ENCODE measurements around the gene TM9SF1. TPM values are rescaled to one million over a fixed set of nuclear protein-coding genes. Genes with fewer than 3 reads are reported as not detected.

Gene TM9SF1
- total RNA-seq, 2 donors from 2014 or later: 24.6 to 29.3 TPM

- Mint-ChIP-seq H3K27ac (peak overlapping the region in 1 of 2 donors; percentile 72), H3K36me3 (peaks cover 0 to 31% of the 10 kb centered on the region in 2 donors), H3K9me3 (no peaks in the 10 kb centered on the region)
- DNase-seq (ENCODE audit: low spot score in 2 of 2): no peak
- no peak for ATAC-seq
These were observed 40.1 kb downstream of the TM9SF1 start for GRCh38 chr14:24155100-24155499.

DNA sequence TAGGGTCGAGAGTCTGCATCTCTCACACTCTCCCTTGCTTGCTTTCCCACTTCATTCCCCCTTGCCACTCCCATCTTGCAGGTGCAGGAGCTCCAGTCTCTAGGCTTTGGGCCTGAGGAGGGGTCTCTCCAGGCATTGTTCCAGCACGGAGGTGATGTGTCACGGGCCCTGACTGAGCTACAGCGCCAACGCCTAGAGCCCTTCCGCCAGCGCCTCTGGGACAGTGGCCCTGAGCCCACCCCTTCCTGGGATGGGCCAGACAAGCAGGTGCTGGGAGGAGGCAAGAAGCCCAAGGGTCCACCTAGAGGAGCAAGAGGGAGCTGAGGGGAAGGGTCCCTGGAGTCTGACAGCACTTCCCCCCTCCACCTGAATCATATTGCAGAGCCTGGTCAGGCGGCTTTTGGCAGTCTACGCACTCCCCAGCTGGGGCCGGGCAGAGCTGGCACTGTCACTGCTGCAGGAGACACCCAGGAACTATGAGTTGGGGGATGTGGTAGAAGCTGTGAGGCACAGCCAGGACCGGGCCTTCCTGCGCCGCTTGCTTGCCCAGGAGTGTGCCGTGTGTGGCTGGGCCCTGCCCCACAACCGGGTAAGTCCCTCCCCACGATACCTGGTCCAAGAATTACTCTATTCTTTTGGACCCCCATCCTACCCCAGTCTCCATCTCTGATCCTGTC lies 43.7 kb downstream of the TM9SF1 start:
- Mint-ChIP-seq H3K36me3 (peaks cover 18 to 37% of the 10 kb centered on the region in 2 donors), H3K27ac (peak overlapping the region in 1 of 2 donors; percentile 82), H3K9me3 (no peaks in the 10 kb centered on the region)
- ATAC-seq (no peak), DNase-seq (ENCODE audit: low spot score in 2 of 2) (no peak)

DNA sequence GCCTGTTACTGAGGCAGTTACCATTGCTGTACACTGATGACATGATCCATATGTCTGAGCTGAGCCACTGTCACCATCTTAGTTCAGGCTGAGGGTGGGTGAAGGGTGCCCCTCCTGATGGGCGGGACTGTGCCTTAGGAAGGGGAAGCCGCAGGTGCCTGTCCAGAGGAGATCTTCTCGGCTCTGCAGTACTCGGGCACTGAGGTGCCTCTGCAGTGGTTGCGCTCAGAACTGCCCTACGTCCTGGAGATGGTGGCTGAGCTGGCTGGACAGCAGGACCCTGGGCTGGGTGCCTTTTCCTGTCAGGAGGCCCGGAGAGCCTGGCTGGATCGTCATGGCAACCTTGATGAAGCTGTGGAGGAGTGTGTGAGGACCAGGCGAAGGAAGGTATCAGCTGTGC lies 44.2 kb downstream of the TM9SF1 start:
- ATAC-seq: no peak
- Mint-ChIP-seq H3K9me3 (no peaks in the 10 kb centered on the region), H3K36me3 (peaks cover 23 to 42% of the 10 kb centered on the region in 2 donors), H3K27ac (peak overlapping the region in 1 of 2 donors; percentile 82)
- DNase-seq (ENCODE audit: low spot score in 2 of 2): no peak

DNA sequence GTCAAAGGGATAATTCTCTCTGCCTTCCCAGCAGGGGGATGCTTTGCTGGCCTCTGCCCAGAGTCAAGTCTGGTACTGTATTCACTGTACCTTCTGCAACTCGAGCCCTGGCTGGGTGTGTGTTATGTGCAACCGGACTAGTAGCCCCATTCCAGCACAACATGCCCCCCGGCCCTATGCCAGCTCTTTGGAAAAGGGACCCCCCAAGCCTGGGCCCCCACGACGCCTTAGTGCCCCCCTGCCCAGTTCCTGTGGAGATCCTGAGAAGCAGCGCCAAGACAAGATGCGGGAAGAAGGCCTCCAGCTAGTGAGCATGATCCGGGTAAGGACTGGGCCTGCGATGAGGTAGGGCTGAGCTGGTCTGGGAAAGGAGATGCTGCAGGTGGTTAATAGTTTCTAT lies 44.7 kb downstream of the TM9SF1 start:
- DNase-seq (ENCODE audit: low spot score in 2 of 2) (no peak), ATAC-seq (no peak)
- Mint-ChIP-seq H3K36me3 (peaks cover 28 to 42% of the 10 kb centered on the region in 2 donors), H3K27ac (no peak overlapping the region), H3K9me3 (no peaks in the 10 kb centered on the region)

- Mint-ChIP-seq H3K27ac (peak overlapping the region in 1 of 2 donors; percentile 96), H3K36me3 (peaks cover 33 to 43% of the 10 kb centered on the region in 2 donors), H3K9me3 (no peaks in the 10 kb centered on the region)
- ATAC-seq: no peak
- DNase-seq (ENCODE audit: low spot score in 2 of 2): no peak
These were observed 45.2 kb downstream of the TM9SF1 start for GRCh38 chr14:24150061-24150460.

- ATAC-seq: no peak
- H3K27ac Mint-ChIP-seq: peak overlapping the region; percentile 95 to 96
- H3K36me3 Mint-ChIP-seq: peaks cover 39 to 49% of the 10 kb centered on the region in 2 donors
- H3K9me3 Mint-ChIP-seq: no peaks in the 10 kb centered on the region
- no peak for DNase-seq (ENCODE audit: low spot score in 2 of 2)
These were observed 45.8 kb downstream of the TM9SF1 start for GRCh38 chr14:24149302-24149969.

- Mint-ChIP-seq H3K27ac (peak overlapping the region; percentile 95 to 96), H3K9me3 (no peaks in the 10 kb centered on the region), H3K36me3 (peaks cover 51 to 60% of the 10 kb centered on the region in 2 donors)
- no peak for DNase-seq (ENCODE audit: low spot score in 2 of 2)
- no peak for ATAC-seq
These were observed 47.3 kb downstream of the TM9SF1 start for GRCh38 chr14:24147761-24148428.

- peak within 1 kb of the TSS; percentile 96 to 99 for H3K27ac Mint-ChIP-seq
- peaks cover 54 to 67% of the 10 kb centered on the region in 2 donors for H3K36me3 Mint-ChIP-seq
- DNase-seq (ENCODE audit: low spot score in 2 of 2) (peak; percentile 97), ATAC-seq (peak; percentile 87 to 89)
- H3K9me3 Mint-ChIP-seq: no peaks in the 10 kb centered on the region
These were observed 48.1 kb downstream of the TM9SF1 start, which contains the start of gene RNF31 for GRCh38 chr14:24146978-24147760. Gene RNF31, plus strand, starts transcription at chr14:24147498. Its CDS starts 201 bp downstream, at chr14:24147699.

GRCh38 chr14:24146453-24146977 lies 48.7 kb downstream of the TM9SF1 start, which contains the start of gene PSME2:
Gene PSME2, minus strand, starts transcription at chr14:24146610. Its CDS starts 29 bp downstream, at chr14:24146581.
- peak; percentile 72 to 79 for ATAC-seq
- Mint-ChIP-seq H3K9me3 (no peaks in the 10 kb centered on the region), H3K27ac (peak within 1 kb of the TSS; percentile 96 to 99), H3K36me3 (peaks cover 59 to 71% of the 10 kb centered on the region in 2 donors)
- DNase-seq (ENCODE audit: low spot score in 2 of 2): peak; percentile 94 to 96

- peak overlapping the region; percentile 96 to 99 for H3K27ac Mint-ChIP-seq
- ATAC-seq (no peak), DNase-seq (ENCODE audit: low spot score in 2 of 2) (no peak)
- peaks cover 61 to 68% of the 10 kb centered on the region in 2 donors for H3K36me3 Mint-ChIP-seq
- H3K9me3 Mint-ChIP-seq: no peaks in the 10 kb centered on the region
These were observed 49.4 kb downstream of the TM9SF1 start for GRCh38 chr14:24145690-24146452.

DNA sequence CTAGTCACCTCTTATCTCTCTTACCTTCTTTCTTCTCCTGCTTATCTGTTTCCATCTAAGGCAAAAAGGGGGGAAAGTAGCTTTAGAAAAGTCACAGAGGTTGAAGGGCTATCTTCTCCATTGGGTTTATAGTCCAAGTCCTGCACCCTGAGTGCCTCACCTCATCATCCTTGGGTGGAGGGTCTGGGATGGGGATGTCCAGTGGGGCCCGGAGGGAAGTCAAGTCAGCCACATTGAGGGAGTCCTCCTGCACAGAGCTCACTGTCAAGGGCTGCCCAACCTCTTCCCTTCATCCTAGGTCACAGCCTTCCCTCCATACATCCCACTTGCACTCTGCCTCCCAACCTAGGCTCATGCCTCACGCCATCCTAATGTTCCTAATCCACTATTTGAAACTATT lies 50.0 kb downstream of the TM9SF1 start:
- peaks cover 62 to 67% of the 10 kb centered on the region in 2 donors for H3K36me3 Mint-ChIP-seq
- ATAC-seq (no peak), DNase-seq (ENCODE audit: low spot score in 2 of 2) (no peak)
- no peaks in the 10 kb centered on the region for H3K9me3 Mint-ChIP-seq
- H3K27ac Mint-ChIP-seq: peak overlapping the region; percentile 77 to 96

DNA sequence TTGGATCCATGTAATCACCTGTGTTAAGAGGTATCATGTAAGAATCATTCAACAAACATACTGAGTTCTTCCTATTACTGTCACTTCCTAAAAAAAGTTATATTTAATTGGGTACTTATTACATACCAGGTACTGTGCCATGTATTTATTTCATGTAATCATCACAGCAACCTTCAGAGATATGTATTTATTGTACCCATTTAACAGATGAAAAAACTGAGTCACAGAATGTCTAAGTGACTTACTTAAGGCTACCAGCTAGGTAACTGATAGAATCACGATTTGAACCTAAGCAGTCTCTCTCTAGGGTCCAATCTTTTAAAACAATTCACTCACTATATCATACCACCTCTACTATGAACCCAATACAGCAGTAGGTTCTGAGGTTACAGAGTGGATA lies 50.8 kb downstream of the TM9SF1 start:
- Mint-ChIP-seq H3K9me3 (no peaks in the 10 kb centered on the region), H3K36me3 (peaks cover 67 to 69% of the 10 kb centered on the region in 2 donors), H3K27ac (peak overlapping the region; percentile 27 to 65)
- ATAC-seq: no peak
- no peak for DNase-seq (ENCODE audit: low spot score in 2 of 2)

GRCh38 chr14:24143511-24143910 lies 51.7 kb downstream of the TM9SF1 start:
- no peaks in the 10 kb centered on the region for H3K9me3 Mint-ChIP-seq
- peak overlapping the region in 1 of 2 donors; percentile 27 for H3K27ac Mint-ChIP-seq
- DNase-seq (ENCODE audit: low spot score in 2 of 2): no peak
- ATAC-seq: no peak
- peaks cover 69% of the 10 kb centered on the region in 2 donors for H3K36me3 Mint-ChIP-seq

GRCh38 chr14:24141097-24141880 lies 54.0 kb downstream of the TM9SF1 start, which contains the start of gene EMC9:
Gene EMC9, minus strand, starts transcription at chr14:24141591. Its CDS starts 287 bp downstream, at chr14:24141304.
- H3K27ac Mint-ChIP-seq: peak within 1 kb of the TSS; percentile 78 to 90
- no peaks in the 10 kb centered on the region for H3K9me3 Mint-ChIP-seq
- DNase-seq (ENCODE audit: low spot score in 2 of 2): peak; percentile 99 to 100
- peaks cover 71 to 76% of the 10 kb centered on the region in 2 donors for H3K36me3 Mint-ChIP-seq
- peak; percentile 87 to 89 for ATAC-seq

Measured in activated naive CD4-positive, alpha-beta T cell treated with anti-CD3 and anti-CD28 coated beads, Interleukin-2, amount 50 U/mL, for 72 hours (primary cell).